ENCODE results near the gene MAP2. TPM values are rescaled to one million over a fixed set of nuclear protein-coding genes. Genes with fewer than 3 reads are reported as not detected.

The MAP2 gene
- total and polyA plus RNA-seq, 2 of the 13 experiments (the other 11 are each of a cell fraction or from before 2014, with no cell fraction given), result 0.08 TPM; not detected in 1

GRCh38 chr2:209685963-209686362, 262.1 kb downstream of the MAP2 start (continued):
- TF ChIP-seq REL (CRISPR knock-in tag; conservative IDR thresholded peaks at IDR 0.05), result no peak
- TF ChIP-seq ZNF703 (CRISPR knock-in tag; IDR thresholded peaks at IDR 0.05; ENCODE audit: borderline replicate concordance), result no peak
- no peak for TF ChIP-seq ZSCAN21 (CRISPR knock-in tag; IDR thresholded peaks at IDR 0.05; ENCODE audit: borderline replicate concordance)

- BruUV-seq (replicated peaks), result no TSS peak
- DNase-seq (ENCODE audit: low spot score) (no peak), FAIRE-seq (no peak), ATAC-seq (no peak)
- CTCF ChIA-PET (ENCODE audit: low intra/inter-chr PET ratio, low total read pairs), result no interaction called here
- Histone ChIP-seq H3K79me2 (ENCODE audit: insufficient read depth, low read length) (no peaks in the 10 kb centered on the region), H3K36me3 (replicated peaks in 1 of 2; ENCODE audit: control insufficient read depth in 1 of 2, insufficient read depth in 2 of 2, low read length in 2 of 2) (no peaks in the 10 kb centered on the region), H3K4me2 (ENCODE audit: low read depth, low read length) (no peak overlapping the region), H3K9ac (ENCODE audit: insufficient read depth, low read depth, low read length) (no peak overlapping the region), H3K4me3 (replicated peaks in 1 of 3; ENCODE audit: insufficient read depth in 1 of 3, low read depth in 2 of 3, low read length in 3 of 3) (no peak overlapping the region), H3K27ac (ENCODE audit: extremely low read length, insufficient read depth, low read length) (no peak overlapping the region), H3K27me3 (ENCODE audit: control insufficient read depth in 1 of 2, insufficient read depth in 2 of 2, low read length in 2 of 2) (no peaks in the 10 kb centered on the region), H2AFZ (ENCODE audit: low read length) (no peak overlapping the region), H3K9me3 (ENCODE audit: low read length) (no peaks in the 10 kb centered on the region), H3K4me1 (ENCODE audit: insufficient read depth, low read length) (no peaks in the 10 kb centered on the region), H4K20me1 (ENCODE audit: insufficient read depth, low read length) (no peaks in the 10 kb centered on the region)
- TF ChIP-seq ZNF12 (CRISPR knock-in tag; IDR thresholded peaks at IDR 0.05), result no peak
- no peak for TF ChIP-seq RBM39 (IDR thresholded peaks at IDR 0.05; ENCODE audit: low read depth, low read length, poor library complexity, severe bottlenecking)
- no peak for TF ChIP-seq ETV6 (CRISPR knock-in tag; conservative IDR thresholded peaks at IDR 0.05)
- no peak for TF ChIP-seq ZNF558 (CRISPR knock-in tag; IDR thresholded peaks at IDR 0.05; ENCODE audit: borderline replicate concordance)
- in situ Hi-C loops (cut with HindIII; ENCODE audit: extremely low pct_ligation_motif_present, low pct_unique_long_range_greater_than_20kb) (no loop called here), intact Hi-C loops (cut with micrococcal nuclease; ENCODE audit: unreplicated experiment) (no loop called here)
- 1% methylated on average over 2 of the region's 2 CpGs for WGBS (ENCODE audit: low lambda C conversion rate)
- POLR2A ChIA-PET, result no interaction called here
Observed at GRCh38 chr2:209686448-209686847, 262.6 kb downstream of the MAP2 start.

GRCh38 chr2:209687323-209687969, 263.6 kb downstream of the MAP2 start:
- ATAC-seq (no peak), DNase-seq (ENCODE audit: low spot score) (no peak), FAIRE-seq (no peak)
- in situ Hi-C loops (cut with HindIII; ENCODE audit: extremely low pct_ligation_motif_present, low pct_unique_long_range_greater_than_20kb), result no loop called here
- no peak overlapping the region for H3K4me3 ChIP-seq (replicated peaks in 1 of 3; ENCODE audit: insufficient read depth in 1 of 3, low read depth in 2 of 3, low read length in 3 of 3)
- intact Hi-C loops (cut with micrococcal nuclease; ENCODE audit: unreplicated experiment), result no loop called here
- ChIA-PET CTCF (ENCODE audit: low intra/inter-chr PET ratio, low total read pairs) (no interaction called here), POLR2A (no interaction called here)
- H3K27me3 ChIP-seq (ENCODE audit: control insufficient read depth in 1 of 2, insufficient read depth in 2 of 2, low read length in 2 of 2), result no peaks in the 10 kb centered on the region
- H3K36me3 ChIP-seq (replicated peaks in 1 of 2; ENCODE audit: control insufficient read depth in 1 of 2, insufficient read depth in 2 of 2, low read length in 2 of 2), result no peaks in the 10 kb centered on the region
- TF ChIP-seq FOXA3 (CRISPR knock-in tag; IDR thresholded peaks at IDR 0.05) (no peak), ZFAT (CRISPR knock-in tag; conservative IDR thresholded peaks at IDR 0.05) (no peak), SP140L (CRISPR knock-in tag; IDR thresholded peaks at IDR 0.05; ENCODE audit: borderline replicate concordance) (no peak), FOXM1 (CRISPR knock-in tag; IDR thresholded peaks at IDR 0.05) (no peak), HNRNPK (IDR thresholded peaks at IDR 0.05; ENCODE audit: low read depth, low read length, poor library complexity, severe bottlenecking) (no peak)
- H3K79me2 ChIP-seq (ENCODE audit: insufficient read depth, low read length), result no peaks in the 10 kb centered on the region
- H3K4me2 ChIP-seq (ENCODE audit: low read depth, low read length), result no peak overlapping the region
- H3K4me1 ChIP-seq (ENCODE audit: insufficient read depth, low read length), result no peaks in the 10 kb centered on the region
- no peaks in the 10 kb centered on the region for H3K9me3 ChIP-seq (ENCODE audit: low read length)
- no TSS peak for BruUV-seq (replicated peaks)
- no peak overlapping the region for H3K27ac ChIP-seq (ENCODE audit: extremely low read length, insufficient read depth, low read length)
- no peak overlapping the region for H3K9ac ChIP-seq (ENCODE audit: insufficient read depth, low read depth, low read length)
- H4K20me1 ChIP-seq (ENCODE audit: insufficient read depth, low read length), result no peaks in the 10 kb centered on the region
- H2AFZ ChIP-seq (ENCODE audit: low read length), result no peak overlapping the region
- WGBS (ENCODE audit: low lambda C conversion rate), result 17% methylated on average over 9 of the region's 9 CpGs

All from HepG2 (cell line).